GM21515 (cell line): ENCODE results near the gene TP53BP1.

ENCODE experiments used
- ATAC-seq: cut with Tn5 transposase; IDR thresholded peaks from one replicate; pipeline ENCODE4 v1.9.1; 2021; ENCODE audit not compliant: unreplicated experiment

The TP53BP1 gene

GRCh38 chr15:43370310-43370974 lies 122.5 kb downstream of the TP53BP1 start:
- peak; percentile 34 for ATAC-seq

- ATAC-seq, result no peak
Observed at GRCh38 chr15:43361313-43361903, 131.5 kb downstream of the TP53BP1 start.

- ATAC-seq, result no peak
Observed at GRCh38 chr15:43360821-43361220, 132.1 kb downstream of the TP53BP1 start.
